Endodermal cell (in vitro differentiated cells): ENCODE results near the gene FUBP1. TPM values are rescaled to one million over a fixed set of nuclear protein-coding genes. Genes with fewer than 3 reads are reported as not detected.
A peak's percentile ranks its signal among the peaks of the same experiment; 100 is the strongest.

Experiments used
- DNase-seq: peaks from one replicate; pipeline ENCODE4 v3.0.0-alpha.2; 2017
- H3K27ac ChIP-seq: 2 replicates; pipeline ENCODE4 v1.5.1; 2013; ENCODE audit warnings: mild to moderate bottlenecking, low read depth, low read length, moderate library complexity
- H3K27me3 ChIP-seq: 2 replicates; pipeline ENCODE4 v1.6.1; 2013; ENCODE audit warnings: mild to moderate bottlenecking, low read length, moderate library complexity; ENCODE audit not compliant: insufficient read depth, control insufficient read depth, poor library complexity, severe bottlenecking
- H3K36me3 ChIP-seq: 2 replicates; pipeline ENCODE4 v1.7.0; 2013; ENCODE audit warnings: mild to moderate bottlenecking, low read length, moderate library complexity; ENCODE audit not compliant: control insufficient read depth, insufficient read depth
- H3K4me1 ChIP-seq: one replicate; pipeline ENCODE4 v1.7.0; 2013; ENCODE audit warnings: low read length; ENCODE audit not compliant: control insufficient read depth, insufficient read depth
- H3K4me3 ChIP-seq: 2 replicates; pipeline ENCODE4 v1.5.1; 2013; ENCODE audit warnings: mild to moderate bottlenecking, low read length, moderate library complexity
- H3K9ac ChIP-seq: 2 replicates; pipeline ENCODE4 v1.6.1; 2013; ENCODE audit warnings: mild to moderate bottlenecking, low read length, moderate library complexity; ENCODE audit not compliant: poor library complexity, severe bottlenecking; ENCODE audit errors: extremely low read depth
- H3K9me3 ChIP-seq: 2 replicates; pipeline ENCODE4 v1.6.1; 2013; ENCODE audit warnings: mild to moderate bottlenecking, low read length, moderate library complexity; ENCODE audit not compliant: control insufficient read depth
- H3K27ac Mint-ChIP-seq: 2 replicates; pipeline ENCODE4 v1.8.0; 2020; ENCODE audit warnings: mixed read lengths
- H3K27me3 Mint-ChIP-seq: 2 replicates; pipeline ENCODE4 v1.8.0; 2021; ENCODE audit warnings: mild to moderate bottlenecking, mixed read lengths; ENCODE audit not compliant: insufficient read depth
- H3K36me3 Mint-ChIP-seq: 2 replicates; pipeline ENCODE4 v1.8.0; 2020; ENCODE audit warnings: low read depth, mixed read lengths
- H3K4me1 Mint-ChIP-seq: 2 replicates; pipeline ENCODE4 v1.8.0; 2020; ENCODE audit warnings: mixed read lengths
- H3K4me3 Mint-ChIP-seq: 2 replicates; pipeline ENCODE4 v1.8.0; 2020; ENCODE audit warnings: mild to moderate bottlenecking, moderate library complexity, mixed read lengths
- H3K9me3 Mint-ChIP-seq: 2 replicates; pipeline ENCODE4 v1.8.0; 2020; ENCODE audit warnings: mild to moderate bottlenecking, mixed read lengths
- WGBS, 2 experiments: methylation state at CpG; one replicate each; pipeline versions ENCODE4 v1.1.5 to v1.1.7; 2013; ENCODE audit warnings: missing lambda C conversion rate in 2 of 2, mixed read lengths in 1 of 2; ENCODE audit not compliant: insufficient coverage in 1 of 2, insufficient read length in 1 of 2; 5-methylcytosine and 5-hydroxymethylcytosine counted together
- total RNA-seq, 2 donors: library from RNA; stranded (reverse); fragmentation: NEBNext Ultra II Directional in 1 of 2; extraction: Animal tissue kit (Norgen Biotek cat#: 25700) in 1 of 2; gene quantifications; 2 replicates in 1 of 2; 3 replicates in 1 of 2; pipeline ENCODE4 v1.2.1, GENCODE V29; 2021
- TF ChIP-seq, protein P1 (sequence below): fragments of 200-600 bp; sonication (generic); conservative IDR thresholded peaks from 2 replicates; pipeline ENCODE4 v1.5.0; 2021; ENCODE audit warnings: antibody characterized with exemption, mild to moderate bottlenecking

The FUBP1 gene
- total RNA-seq, 2 donors from 2014 or later, result 220 to 242 TPM

- peak overlapping the region; percentile 99 for H3K4me3 ChIP-seq
- no peaks in the 10 kb centered on the region for H3K9me3 Mint-ChIP-seq
- TF ChIP-seq, protein P1, sequence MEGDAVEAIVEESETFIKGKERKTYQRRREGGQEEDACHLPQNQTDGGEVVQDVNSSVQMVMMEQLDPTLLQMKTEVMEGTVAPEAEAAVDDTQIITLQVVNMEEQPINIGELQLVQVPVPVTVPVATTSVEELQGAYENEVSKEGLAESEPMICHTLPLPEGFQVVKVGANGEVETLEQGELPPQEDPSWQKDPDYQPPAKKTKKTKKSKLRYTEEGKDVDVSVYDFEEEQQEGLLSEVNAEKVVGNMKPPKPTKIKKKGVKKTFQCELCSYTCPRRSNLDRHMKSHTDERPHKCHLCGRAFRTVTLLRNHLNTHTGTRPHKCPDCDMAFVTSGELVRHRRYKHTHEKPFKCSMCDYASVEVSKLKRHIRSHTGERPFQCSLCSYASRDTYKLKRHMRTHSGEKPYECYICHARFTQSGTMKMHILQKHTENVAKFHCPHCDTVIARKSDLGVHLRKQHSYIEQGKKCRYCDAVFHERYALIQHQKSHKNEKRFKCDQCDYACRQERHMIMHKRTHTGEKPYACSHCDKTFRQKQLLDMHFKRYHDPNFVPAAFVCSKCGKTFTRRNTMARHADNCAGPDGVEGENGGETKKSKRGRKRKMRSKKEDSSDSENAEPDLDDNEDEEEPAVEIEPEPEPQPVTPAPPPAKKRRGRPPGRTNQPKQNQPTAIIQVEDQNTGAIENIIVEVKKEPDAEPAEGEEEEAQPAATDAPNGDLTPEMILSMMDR, result no peak
- peak; percentile 79 for DNase-seq
- no peaks in the 10 kb centered on the region for H3K27me3 ChIP-seq
- H3K27ac Mint-ChIP-seq, result no peak overlapping the region
- peak overlapping the region; percentile 100 for H3K9ac ChIP-seq
- WGBS, 2 experiments, result 0 to 1% methylated on average over 14 to 34 of the region's 34 CpGs
- H3K9me3 ChIP-seq, result no peaks in the 10 kb centered on the region
- H3K36me3 ChIP-seq, result peaks cover 42% of the 10 kb centered on the region
- peaks cover 26% of the 10 kb centered on the region for H3K36me3 Mint-ChIP-seq
- H3K27ac ChIP-seq, result peak overlapping the region; percentile 98
- H3K27me3 Mint-ChIP-seq, result no peaks in the 10 kb centered on the region
- H3K4me1 ChIP-seq, result no peaks in the 10 kb centered on the region
- H3K4me1 Mint-ChIP-seq, result peaks cover 30% of the 10 kb centered on the region
- no peak overlapping the region for H3K4me3 Mint-ChIP-seq
These were observed 441 bp downstream of the FUBP1 start for GRCh38 chr1:77978293-77978968.

GRCh38 chr1:77977989-77978292 lies 931 bp downstream of the FUBP1 start:
- Mint-ChIP-seq H3K27me3 (no peaks in the 10 kb centered on the region), H3K4me1 (peaks cover 30% of the 10 kb centered on the region), H3K36me3 (peaks cover 27% of the 10 kb centered on the region), H3K9me3 (no peaks in the 10 kb centered on the region), H3K4me3 (no peak overlapping the region), H3K27ac (no peak overlapping the region)
- DNase-seq, result no peak
- peak overlapping the region; percentile 100 for H3K9ac ChIP-seq
- peak overlapping the region; percentile 98 for H3K27ac ChIP-seq
- 0% methylated on average over 5 of the region's 5 CpGs; no CpG with 5 or more reads in 1 of the 2 experiments for WGBS, 2 experiments
- H3K9me3 ChIP-seq, result no peaks in the 10 kb centered on the region
- H3K36me3 ChIP-seq, result peaks cover 42% of the 10 kb centered on the region
- no peaks in the 10 kb centered on the region for H3K4me1 ChIP-seq
- TF ChIP-seq, protein P1, result no peak
- H3K4me3 ChIP-seq, result peak overlapping the region; percentile 99
- no peaks in the 10 kb centered on the region for H3K27me3 ChIP-seq

DNA sequence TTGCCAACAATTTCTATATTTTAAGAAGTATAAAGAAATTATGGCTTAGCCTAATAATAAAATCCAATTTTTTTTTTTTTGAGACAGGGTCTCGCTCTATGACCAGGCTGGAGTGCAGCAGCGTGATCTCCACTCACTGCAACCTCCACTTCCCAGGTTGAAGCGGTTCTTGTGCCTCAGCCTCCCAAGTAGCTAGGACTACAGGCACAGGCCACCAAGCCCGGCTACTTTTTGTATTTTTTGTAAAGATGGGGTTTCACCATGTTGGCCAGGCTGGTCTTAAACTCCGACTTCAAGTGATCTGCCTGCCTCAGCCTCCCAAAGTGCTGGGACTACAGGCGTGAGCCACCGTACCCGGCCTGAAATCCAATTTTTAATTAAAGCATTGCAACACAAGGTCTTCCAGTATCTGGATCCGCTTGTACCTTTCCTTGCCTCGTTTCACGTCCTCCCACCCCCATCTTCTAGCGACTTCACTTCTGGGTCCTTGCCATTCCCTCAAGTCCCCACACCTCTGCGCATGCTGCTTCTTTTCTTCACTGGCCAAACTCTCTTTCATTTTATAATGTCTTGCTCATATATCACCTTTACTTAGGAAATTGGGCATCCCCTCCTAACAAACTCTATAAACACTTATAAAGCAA lies 2.3 kb downstream of the FUBP1 start:
- Histone ChIP-seq H3K27me3 (no peaks in the 10 kb centered on the region), H3K9ac (peak overlapping the region; percentile 100), H3K27ac (no peak overlapping the region), H3K36me3 (peaks cover 42% of the 10 kb centered on the region), H3K4me3 (peak overlapping the region; percentile 99), H3K9me3 (no peaks in the 10 kb centered on the region), H3K4me1 (no peaks in the 10 kb centered on the region)
- TF ChIP-seq, protein P1, result no peak
- H3K36me3 Mint-ChIP-seq, result peaks cover 31% of the 10 kb centered on the region
- no peaks in the 10 kb centered on the region for H3K27me3 Mint-ChIP-seq
- H3K4me3 Mint-ChIP-seq, result no peak overlapping the region
- H3K27ac Mint-ChIP-seq, result no peak overlapping the region
- no peak for DNase-seq
- no peaks in the 10 kb centered on the region for H3K9me3 Mint-ChIP-seq
- H3K4me1 Mint-ChIP-seq, result peaks cover 29% of the 10 kb centered on the region
- 61 to 65% methylated on average over 12 to 13 of the region's 13 CpGs for WGBS, 2 experiments
